K562 (cell line): ENCODE results near the gene C16orf90. TPM values are rescaled to one million over a fixed set of nuclear protein-coding genes. Genes with fewer than 3 reads are reported as not detected.

ENCODE experiments used
- ATAC-seq: fragments of 200-7000 bp; cut with Tn5 transposase; 3 replicates; pipeline ENCODE4 v1.9.1; 2020; ENCODE audit warnings: moderate library complexity
- BruUV-seq: library from RNA; stranded (reverse); fragments of 400-500 nt; replicated peaks from 2 replicates; lab custom pipeline; 2021; lab: Mats Ljungman, UMichigan
- CTCF ChIA-PET: fragments of 300-600 bp; formaldehyde crosslinking; extraction: SDS; loops from one replicate; lab custom pipeline; 2021; ENCODE audit warnings: low intra/inter-chr PET ratio; lab: Yijun Ruan, JAX
- POLR2A ChIA-PET: fragments of 300-600, 350-650 bp; sonication (Branson Sonifier 250); formaldehyde crosslinking; extraction: SDS; loops from one replicate; lab custom pipeline; 2021; ENCODE audit warnings: antibody characterized with exemption, inconsistent platforms; lab: Yijun Ruan, JAX
- DNase-seq, 4 experiments: peaks; one replicate each; pipeline versions ENCODE4 v3.0.0 to v3.0.0-alpha.2; 2011 to 2018; ENCODE audit warnings: low spot score in 3 of 4, mixed read lengths in 3 of 4; ENCODE audit errors: extremely low read depth in 1 of 4
- FAIRE-seq: peaks from 2 replicates; lab custom pipeline; 2011; peaks lifted over from hg19 to GRCh38; lab: Jason Lieb, UNC
- H2AFZ ChIP-seq: 2 replicates; pipeline ENCODE4 v1.6.0; 2011; ENCODE audit warnings: low read depth, low read length, control low read depth, inconsistent platforms
- H3K27ac ChIP-seq: fragments of 200-600 bp; 3 replicates; pipeline ENCODE4 v1.8.0; 2011; ENCODE audit warnings: low read depth, mild to moderate bottlenecking, control low read depth, inconsistent platforms, low read length, moderate library complexity, mixed read lengths; ENCODE audit errors: extremely low read depth
- H3K27me3 ChIP-seq, 2 experiments: fragments of 300-600 bp in 1 of 2; 2 replicates in 1 of 2; 3 replicates in 1 of 2; pipeline versions ENCODE4 v1.6.0 to v1.8.0; 2011; ENCODE audit warnings: inconsistent platforms in 2 of 2, low read length in 2 of 2, mild to moderate bottlenecking in 1 of 2, mixed read lengths in 1 of 2, moderate library complexity in 1 of 2; ENCODE audit not compliant: control insufficient read depth in 2 of 2, insufficient read depth in 2 of 2
- H3K36me3 ChIP-seq: fragments of 300-600 bp; 3 replicates; pipeline ENCODE4 v1.8.0; 2011; ENCODE audit warnings: mild to moderate bottlenecking, low read length, inconsistent platforms; ENCODE audit not compliant: control insufficient read depth, insufficient read depth
- H3K4me1 ChIP-seq, 2 experiments: fragments of 200-600 bp in 1 of 2; replicated peaks in 1 of 2; 2 replicates in 1 of 2; 3 replicates in 1 of 2; pipeline versions ENCODE4 v1.5.1 to v1.8.0; 2011; ENCODE audit warnings: inconsistent platforms in 2 of 2, low read length in 2 of 2, mild to moderate bottlenecking in 1 of 2, mixed read lengths in 1 of 2, moderate library complexity in 1 of 2; ENCODE audit not compliant: control insufficient read depth in 2 of 2, insufficient read depth in 2 of 2
- H3K4me2 ChIP-seq: 2 replicates; pipeline ENCODE4 v1.6.1; 2011; ENCODE audit warnings: low read length, control low read depth, inconsistent platforms, mixed read lengths; ENCODE audit not compliant: insufficient read depth
- H3K4me3 ChIP-seq: fragments of 200-600 bp; sonication (generic), shearing (Covaris generic); 2 replicates; pipeline ENCODE4 v1.5.1; 2016; ENCODE audit warnings: control low read depth, inconsistent platforms
- H3K79me2 ChIP-seq: fragments of 200-600 bp; 3 replicates; pipeline ENCODE4 v1.8.0; 2011; ENCODE audit warnings: low read length, inconsistent platforms; ENCODE audit not compliant: control insufficient read depth, insufficient read depth
- H3K9ac ChIP-seq, 2 experiments: 2 replicates each; pipeline versions ENCODE4 v1.6.0 to v1.6.1; 2011; ENCODE audit warnings: low read depth in 2 of 2, low read length in 2 of 2, control low read depth in 1 of 2, inconsistent platforms in 1 of 2, mild to moderate bottlenecking in 1 of 2, mixed read lengths in 1 of 2; ENCODE audit not compliant: insufficient read depth in 1 of 2
- H3K9me1 ChIP-seq: one replicate; pipeline ENCODE4 v1.6.0; 2011; ENCODE audit warnings: inconsistent platforms, mild to moderate bottlenecking, low read length, moderate library complexity; ENCODE audit not compliant: control insufficient read depth, insufficient read depth
- H3K9me3 ChIP-seq: replicated peaks from 2 replicates; pipeline ENCODE4 v1.5.1; 2011; ENCODE audit warnings: low read depth, low read length, inconsistent platforms; ENCODE audit not compliant: control insufficient read depth, insufficient read depth
- H4K20me1 ChIP-seq: replicated peaks from 2 replicates; pipeline ENCODE4 v1.6.1; 2011; ENCODE audit warnings: low read length, inconsistent platforms, mixed read lengths; ENCODE audit not compliant: control insufficient read depth, insufficient read depth
- PHB ChIP-seq: fragments of 250-450 bp; sonication (Bioruptor Pico); IDR thresholded peaks from 2 replicates; pipeline ENCODE4 v1.5.0; 2021
- PHTF2 ChIP-seq: fragments of 250-450 bp; sonication (Bioruptor Pico); IDR thresholded peaks from 2 replicates; pipeline ENCODE4 v1.5.0; 2021; ENCODE audit warnings: mild to moderate bottlenecking
- SPI1 ChIP-seq: IDR thresholded peaks from 2 replicates; pipeline ENCODE4 v1.6.1; 2011; ENCODE audit warnings: low read depth, low read length, control low read depth, borderline replicate concordance
- YBX1 ChIP-seq: fragments of 450-650 bp; IDR thresholded peaks from 2 replicates; pipeline ENCODE4 v1.7.1; 2016; ENCODE audit warnings: mild to moderate bottlenecking
- ZFX ChIP-seq: sonication (generic); formaldehyde crosslinking; IDR thresholded peaks from 2 replicates; pipeline ENCODE4 v1.8.0; 2022; ENCODE audit warnings: mild to moderate bottlenecking, missing genetic modification reagents, moderate library complexity
- ZNF436 ChIP-seq: fragments of 250-450, 450-650 bp; sonication (Bioruptor Pico); formaldehyde crosslinking; IDR thresholded peaks from 2 replicates; pipeline ENCODE4 v1.7.0; 2020; ENCODE audit warnings: mild to moderate bottlenecking
- WGBS: fragments of 100-300 bp; shearing (Covaris generic); methylation state at CpG from one replicate; pipeline ENCODE4 v1.1.6; 2016; ENCODE audit warnings: low coverage, mixed read lengths; ENCODE audit not compliant: insufficient coverage; ENCODE audit errors: missing lambda C conversion rate; 5-methylcytosine and 5-hydroxymethylcytosine counted together
- in situ Hi-C: fragments of 300-500 bp; cut with MboI; formaldehyde crosslinking; loops from 4 replicates; pipeline ENCODE4 v1.15.0; 2018; ENCODE audit warnings: inconsistent platforms, mixed read lengths
- intact Hi-C: fragments of 100-400 bp; cut with micrococcal nuclease; formaldehyde crosslinking; loops from 2 replicates; pipeline ENCODE4 v1.14.2; 2022
- polyA plus RNA-seq, 8 experiments: library from polyadenylated mRNA; depleted of rRNA in 4 of 8; stranded (reverse) in 5 of 8; unstranded in 3 of 8; fragments of >200 nt; fragmentation: Nextera tagmentation in 2 of 8; fragmentation: Illumina TruSeq in 1 of 8; extraction: Ambion mirVana in 2 of 8; extraction: Trizol in 1 of 8; gene quantifications; 2 replicates each; pipeline versions ENCODE4 v1.2.1 to v1.2.3, GENCODE V29; 2011 to 2014; ENCODE audit warnings: inconsistent platforms in 1 of 8, missing spikeins in 1 of 8
- total RNA-seq, 7 experiments: library from RNA; depleted of rRNA in 6 of 7; stranded (reverse); fragments of >200 nt in 6 of 7; fragmentation: Illumina TruSeq in 2 of 7; extraction: Trizol in 2 of 7; gene quantifications; 2 replicates each; pipeline versions ENCODE4 v1.2.1 to v1.2.3, GENCODE V29; 2011 to 2021; ENCODE audit warnings: low replicate concordance in 1 of 7
- TF ChIP-seq, protein P1 (sequence below): conservative IDR thresholded peaks from 2 replicates; pipeline ENCODE4 v1.6.1; 2011; ENCODE audit warnings: low read depth, mild to moderate bottlenecking, low read length; ENCODE audit not compliant: control insufficient read depth

C16orf90 gene
- total and polyA plus RNA-seq, 9 of the 15 experiments (the other 6 are each of a cell fraction or from before 2014, with no cell fraction given), result not detected

DNA sequence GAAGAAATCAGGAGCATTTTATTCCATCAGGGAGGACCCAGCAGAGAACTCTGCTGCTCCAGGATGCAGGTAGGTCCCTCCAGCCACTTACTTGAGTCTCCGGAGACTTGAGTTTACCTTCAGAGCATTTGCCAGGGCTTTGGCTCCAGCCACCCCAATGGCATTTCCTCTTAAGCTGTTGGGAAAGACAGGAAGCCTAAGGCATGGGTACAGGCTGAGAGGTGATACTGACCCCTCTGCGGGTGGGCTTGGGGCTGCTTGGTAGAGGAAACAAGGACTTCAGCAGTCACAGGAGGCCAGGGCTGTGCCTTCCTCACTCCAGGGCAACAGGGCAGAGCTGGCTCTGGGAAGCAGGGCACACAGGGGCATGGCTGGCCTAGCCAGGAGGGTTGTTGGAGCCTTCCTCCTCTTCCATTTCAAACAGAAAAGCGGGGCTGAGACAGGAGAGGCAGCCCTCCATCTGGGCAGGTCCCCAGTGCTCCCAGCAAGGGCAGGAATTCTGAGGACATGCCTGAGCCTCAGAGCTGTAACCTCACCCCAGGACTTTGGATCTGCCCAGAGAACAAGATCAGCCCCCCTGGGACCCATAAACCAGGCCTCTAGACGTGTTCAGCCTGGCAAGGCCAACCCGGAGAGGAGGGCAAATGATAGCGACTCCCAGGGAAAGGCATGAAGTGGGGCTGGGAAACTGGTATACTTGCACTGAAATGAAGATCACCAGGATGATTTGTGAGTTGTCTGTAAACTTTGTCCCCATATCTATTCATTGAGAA, 47.5 kb upstream of the C16orf90 start:
- Histone ChIP-seq H2AFZ (no peak overlapping the region), H3K79me2 (no peaks in the 10 kb centered on the region), H3K9ac (no peak overlapping the region), H3K9me3 (no peaks in the 10 kb centered on the region), H3K4me3 (no peak overlapping the region), H3K4me2 (no peak overlapping the region), H3K27ac (no peak overlapping the region), H4K20me1 (0 out of 2 replicates have a peak, but pooled peaks cover 3% of the 10 kb centered on the region), H3K36me3 (no peaks in the 10 kb centered on the region), H3K27me3 (peaks cover 13 to 55% of the 10 kb centered on the region in 2 experiments; a peak in 4 of 5 replicates), H3K9me1 (no peaks in the 10 kb centered on the region), H3K4me1 (no peaks in the 10 kb centered on the region)
- CTCF ChIA-PET, result interaction anchor here (0.7 kb wide), 1 partner anchor 575 kb away, joined by 3 read pairs; no protein-coding TSS in a partner anchor
- POLR2A ChIA-PET, result interaction anchor here (0.6 kb wide), 1 partner anchor 72 kb away, joined by 3 read pairs; no protein-coding TSS in a partner anchor
- DNase-seq (no peak), FAIRE-seq (no peak), ATAC-seq (no peak)
- no TSS peak for BruUV-seq
- in situ Hi-C loops (no loop called here), intact Hi-C loops (no loop called here)
- WGBS, result 16% methylated on average over 6 of the region's 6 CpGs
- TF ChIP-seq PHTF2 (CRISPR knock-in tag) (no peak), PHB (CRISPR knock-in tag) (no peak), YBX1 (no peak), ZFX (no peak), ZNF436 (CRISPR knock-in tag) (no peak), SPI1 (no peak)
- TF ChIP-seq, protein P1, sequence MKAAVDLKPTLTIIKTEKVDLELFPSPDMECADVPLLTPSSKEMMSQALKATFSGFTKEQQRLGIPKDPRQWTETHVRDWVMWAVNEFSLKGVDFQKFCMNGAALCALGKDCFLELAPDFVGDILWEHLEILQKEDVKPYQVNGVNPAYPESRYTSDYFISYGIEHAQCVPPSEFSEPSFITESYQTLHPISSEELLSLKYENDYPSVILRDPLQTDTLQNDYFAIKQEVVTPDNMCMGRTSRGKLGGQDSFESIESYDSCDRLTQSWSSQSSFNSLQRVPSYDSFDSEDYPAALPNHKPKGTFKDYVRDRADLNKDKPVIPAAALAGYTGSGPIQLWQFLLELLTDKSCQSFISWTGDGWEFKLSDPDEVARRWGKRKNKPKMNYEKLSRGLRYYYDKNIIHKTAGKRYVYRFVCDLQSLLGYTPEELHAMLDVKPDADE, result no peak
